Subcutaneous adipose tissue (tissue), 4 donors: Measurements from ENCODE around the gene ZNF608. TPM values are rescaled to one million over a fixed set of nuclear protein-coding genes. Genes with fewer than 3 reads are reported as not detected.

Source experiments
- CTCF ChIP-seq: fragments of 450-650 bp; IDR thresholded peaks from one replicate; pipeline ENCODE4 v1.5.1; 2016; ENCODE audit warnings: low read depth, mild to moderate bottlenecking, control low read depth, antibody characterized with exemption, moderate library complexity
- total RNA-seq, 4 donors: library from RNA; depleted of rRNA; stranded (reverse); fragments of >200 nt; gene quantifications; one replicate each; pipeline ENCODE4 v1.1.0, GENCODE V29; 2016

The ZNF608 gene
- total RNA-seq, 4 donors from 2014 or later, result 8.0 to 17.2 (median 10.8) TPM

GRCh38 chr5:124701873-124702425, 44.5 kb downstream of the ZNF608 start:
- no peak for TF ChIP-seq CTCF

GRCh38 chr5:124701016-124701415, 45.4 kb downstream of the ZNF608 start:
- no peak for TF ChIP-seq CTCF

- no peak for TF ChIP-seq CTCF
Measured at GRCh38 chr5:124700333-124700732, 46.1 kb downstream of the ZNF608 start.

- TF ChIP-seq CTCF, result no peak
Measured at GRCh38 chr5:124698770-124699169, 47.7 kb downstream of the ZNF608 start.

- TF ChIP-seq CTCF, result no peak
Measured at GRCh38 chr5:124697933-124698591, 48.4 kb downstream of the ZNF608 start.

GRCh38 chr5:124697501-124697900, 48.9 kb downstream of the ZNF608 start:
- TF ChIP-seq CTCF, result no peak

GRCh38 chr5:124696898-124697297, 49.5 kb downstream of the ZNF608 start:
- no peak for TF ChIP-seq CTCF
